HPDE6-E6E7 (cell line): Measurements from ENCODE around the gene RIMBP3C.
"Not testable (repeated sequence)": the region's sequence is repeated elsewhere in the genome, so short reads cannot be mapped to it uniquely, and the experiment has no call there.

Experiments used
- DNase-seq: peaks from one replicate; pipeline ENCODE4 v3.0.0; 2011; ENCODE audit warnings: missing footprints; ENCODE audit errors: extremely low spot score

RIMBP3C gene

DNA sequence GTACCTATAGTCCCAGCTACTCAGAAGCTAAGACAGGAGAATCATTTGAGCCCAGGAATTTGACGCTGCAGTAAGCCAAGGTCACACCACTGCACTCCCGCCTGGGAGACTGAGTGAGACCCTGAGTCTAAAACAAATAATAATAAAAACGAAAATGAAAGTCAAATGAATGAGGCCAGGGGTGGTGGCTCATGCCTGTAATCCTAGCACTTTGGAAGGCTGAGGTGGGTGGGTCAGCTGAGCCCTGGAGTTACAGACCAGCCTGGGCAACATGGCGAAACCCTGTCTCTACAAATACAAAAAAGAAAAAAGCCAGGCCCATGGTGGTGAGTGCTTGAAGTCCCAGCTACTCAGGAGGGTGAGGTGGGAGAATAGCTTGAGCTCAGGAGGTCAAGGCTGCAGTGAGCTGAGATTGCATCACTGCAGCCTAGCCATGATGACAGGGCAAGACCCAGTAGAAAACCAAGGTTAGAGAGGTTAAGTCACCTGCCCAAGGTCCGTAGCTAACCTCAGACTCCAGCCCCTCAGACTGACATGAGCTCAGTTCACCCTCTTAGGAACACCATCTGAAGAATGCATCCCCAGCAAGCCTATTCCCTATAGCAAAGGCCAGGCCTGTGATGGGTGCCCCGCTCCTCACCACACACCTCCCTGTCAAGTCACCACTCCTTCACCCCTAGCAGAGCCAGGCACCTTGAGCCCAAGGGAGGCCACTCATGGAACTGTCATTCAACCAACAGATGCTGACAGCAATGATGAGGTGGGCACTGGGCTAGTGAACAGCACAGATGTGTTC lies 24.4 kb downstream of the RIMBP3C start:
- not testable (repeated sequence) for DNase-seq

DNA sequence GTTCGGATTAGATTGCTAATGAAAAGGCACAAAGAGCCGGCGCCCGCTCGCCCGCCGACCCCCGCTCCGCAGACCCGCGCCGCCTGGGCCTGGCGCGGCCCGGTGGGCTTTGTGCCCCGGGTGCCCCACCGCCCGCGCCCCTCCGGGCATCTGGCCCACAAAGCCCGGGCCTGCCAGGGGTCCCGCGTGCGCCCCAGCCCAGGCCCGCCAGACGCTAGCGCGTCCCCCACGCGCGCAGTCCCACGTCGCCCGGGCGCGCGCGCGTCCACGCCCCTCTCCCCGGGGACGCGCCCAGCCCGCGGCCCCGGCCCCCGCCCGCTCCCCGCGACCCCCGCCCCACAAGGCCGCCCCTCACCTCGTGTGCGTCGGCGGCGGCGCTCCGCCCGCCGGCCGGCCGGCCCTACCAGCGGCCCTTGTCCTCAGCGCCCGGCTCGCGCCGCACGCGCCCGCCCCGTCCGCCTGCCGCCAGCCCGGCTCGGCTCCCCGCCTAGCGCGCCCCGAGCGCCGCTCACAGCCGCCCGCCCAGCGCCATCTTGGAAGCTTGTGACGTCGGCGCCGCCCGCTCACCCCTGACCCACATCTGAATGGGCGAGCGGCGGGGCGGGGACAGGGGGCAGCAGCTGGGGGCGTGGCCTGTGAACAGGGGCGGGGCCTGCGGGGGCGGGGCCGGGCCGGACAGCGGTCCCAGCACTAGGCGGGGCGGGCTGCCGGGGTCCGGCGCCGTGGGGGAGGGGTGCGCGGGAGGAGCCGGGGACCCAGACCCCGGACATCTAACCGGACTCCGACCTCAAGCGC lies 34.1 kb downstream of the RIMBP3C start:
- DNase-seq = not testable (repeated sequence)

DNA sequence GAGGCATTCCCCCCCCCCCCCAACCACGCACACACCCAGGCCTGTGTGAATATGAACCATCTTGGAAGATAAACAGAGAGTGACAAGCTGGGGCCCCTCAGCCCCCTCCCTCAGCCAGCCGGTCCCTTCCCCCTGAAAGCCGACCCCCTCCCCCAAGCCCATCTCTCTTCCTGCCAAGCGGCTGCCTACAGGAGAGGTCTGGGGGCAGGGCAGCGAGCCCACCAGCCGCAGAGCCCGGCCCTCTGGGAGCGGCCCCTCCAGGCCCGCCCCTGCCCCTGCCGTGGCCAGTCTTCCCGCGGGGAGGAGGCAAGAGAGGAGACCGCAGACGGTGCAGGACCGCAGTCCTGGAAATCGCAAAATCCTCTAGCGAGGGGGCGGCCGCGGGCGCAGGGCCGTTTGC lies 34.7 kb downstream of the RIMBP3C start:
- not testable (repeated sequence) for DNase-seq

DNA sequence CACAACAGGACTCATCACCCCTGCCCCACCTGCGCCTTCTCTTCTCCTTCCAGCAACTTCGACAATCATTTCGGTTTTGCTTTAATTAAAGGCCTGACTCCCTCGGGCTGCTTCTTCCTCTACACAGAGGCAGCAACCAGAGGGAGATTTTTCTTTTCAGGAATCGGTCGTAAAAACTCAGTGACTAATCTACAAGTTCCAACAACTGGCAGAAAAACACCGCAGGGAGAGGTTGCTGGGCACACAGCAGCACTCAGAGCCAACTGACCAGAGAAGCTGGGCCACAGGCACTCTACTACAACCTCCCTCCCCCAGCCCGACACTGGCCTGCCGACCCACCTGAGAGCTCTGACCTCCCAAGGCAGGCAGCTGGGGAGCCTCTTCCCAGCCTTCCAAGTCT lies 36.0 kb downstream of the RIMBP3C start:
- not testable (repeated sequence) for DNase-seq

DNA sequence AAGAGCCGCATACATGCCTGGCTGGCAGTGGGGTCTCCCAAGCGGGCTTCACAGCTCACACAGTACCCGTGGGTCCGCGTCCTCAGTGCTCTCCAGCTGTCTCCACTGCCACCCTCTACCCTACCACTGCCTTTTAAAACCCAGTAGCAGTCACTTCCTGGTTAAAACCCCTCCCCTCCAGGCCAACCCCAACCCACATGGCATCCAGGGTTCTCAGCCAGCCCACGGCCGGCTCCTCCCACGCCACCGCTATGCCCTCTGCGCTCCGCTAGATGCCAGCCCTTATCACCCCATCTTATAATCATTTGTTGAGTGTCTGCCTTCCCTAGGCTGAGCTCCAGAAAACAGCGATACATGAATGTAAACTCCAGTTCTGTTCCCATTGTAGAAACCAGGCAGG lies 37.1 kb downstream of the RIMBP3C start:
- not testable (repeated sequence) for DNase-seq

DNA sequence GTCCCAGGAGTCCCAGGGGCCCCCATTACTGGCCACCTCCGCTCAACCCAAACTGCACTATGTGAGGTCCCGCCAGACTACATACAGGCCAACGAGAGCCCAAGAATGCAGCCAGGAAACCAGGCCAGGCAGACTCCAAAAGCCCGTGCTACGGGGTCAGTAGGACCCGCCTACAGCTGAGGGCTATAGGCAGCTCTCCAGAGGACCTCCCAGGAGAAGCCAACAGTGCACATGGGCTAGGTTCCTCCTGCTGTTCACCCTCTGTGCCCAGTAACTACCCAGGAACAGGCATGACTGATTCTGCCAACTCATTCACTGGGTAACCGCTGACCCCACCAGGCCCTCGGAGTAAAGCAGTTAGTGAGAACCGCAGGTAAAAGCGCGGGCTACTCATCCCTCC lies 39.2 kb downstream of the RIMBP3C start:
- not testable (repeated sequence) for DNase-seq

DNA sequence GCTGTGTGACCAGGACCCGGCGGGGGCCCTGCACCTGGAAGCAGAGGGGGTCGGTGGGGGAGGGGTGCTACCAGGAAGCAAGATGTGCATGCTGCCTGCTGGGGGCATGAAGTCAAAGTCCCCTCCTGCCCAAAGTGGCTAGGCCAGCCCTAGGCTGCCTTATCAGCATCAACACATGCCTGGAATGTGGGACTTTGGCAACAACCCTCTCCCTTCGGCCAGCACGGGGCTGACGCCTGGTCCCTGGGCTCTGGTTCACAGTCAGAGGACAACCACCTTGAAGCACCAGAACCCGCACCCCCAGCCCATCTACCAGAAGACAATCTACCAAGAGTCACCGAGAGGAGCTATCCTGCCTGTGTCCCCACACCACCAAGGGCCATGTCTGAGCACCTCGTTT lies 40.9 kb downstream of the RIMBP3C start:
- not testable (repeated sequence) for DNase-seq

DNA sequence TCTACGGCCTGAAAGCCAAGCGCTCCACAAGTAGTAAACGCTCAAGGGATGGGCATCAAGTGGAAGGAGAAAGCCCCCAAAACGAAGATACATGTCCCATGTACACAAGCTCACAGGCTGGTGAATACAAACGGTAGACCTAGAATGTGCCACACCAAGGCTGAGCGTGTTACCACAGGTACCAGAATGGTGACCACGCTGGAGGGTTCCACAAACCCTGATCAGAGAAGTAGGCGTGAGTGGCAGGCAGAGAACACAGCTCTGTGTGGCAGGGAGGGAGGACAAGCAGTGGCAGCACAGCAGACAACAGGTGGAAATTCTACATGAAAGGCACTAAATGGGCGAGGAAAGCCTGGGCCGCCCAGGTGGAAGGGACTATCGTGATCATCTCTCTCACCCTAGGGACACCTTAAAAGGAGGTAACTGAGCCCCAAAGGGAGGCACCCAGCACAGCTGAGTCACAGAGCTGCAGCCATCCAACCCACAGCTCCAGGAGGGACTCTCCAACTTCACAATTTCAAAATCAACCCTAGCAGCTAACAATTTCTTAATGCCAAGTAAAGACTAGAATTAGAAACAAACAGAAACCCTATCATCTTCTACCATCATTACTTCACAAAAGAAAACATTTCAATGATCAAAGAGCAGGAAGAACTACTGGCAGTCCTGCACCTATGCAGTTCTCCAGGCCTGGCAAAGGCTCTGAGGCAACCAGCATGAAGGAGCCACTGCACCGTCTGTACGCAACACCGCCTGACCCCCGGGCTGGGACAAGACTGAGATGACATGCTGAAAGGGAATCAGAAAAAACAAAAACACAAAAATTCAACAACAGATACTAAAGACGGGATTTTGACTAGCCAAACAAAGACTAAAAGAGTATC lies 51.4 kb downstream of the RIMBP3C start:
- DNase-seq = not testable (repeated sequence)

DNA sequence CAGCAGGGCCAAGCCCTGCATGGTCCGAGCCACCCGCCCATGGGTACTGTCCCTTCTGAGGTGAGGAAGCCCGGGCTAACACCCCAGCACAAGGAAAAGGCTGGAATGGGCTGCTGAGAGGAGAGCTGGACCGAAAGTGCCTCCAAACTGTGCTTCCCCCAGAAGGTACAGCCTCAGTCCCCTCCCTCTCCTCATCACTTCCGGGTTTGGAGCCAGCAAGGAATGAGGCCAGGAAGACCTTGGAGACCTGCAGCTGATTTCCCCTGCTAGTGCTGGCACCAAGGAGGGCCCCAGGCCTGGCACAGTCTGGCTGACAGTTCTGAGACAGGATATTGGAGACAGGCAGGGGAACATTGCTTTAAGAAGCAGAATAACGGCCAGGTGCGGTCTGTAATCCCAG lies 52.8 kb downstream of the RIMBP3C start:
- not testable (repeated sequence) for DNase-seq

DNA sequence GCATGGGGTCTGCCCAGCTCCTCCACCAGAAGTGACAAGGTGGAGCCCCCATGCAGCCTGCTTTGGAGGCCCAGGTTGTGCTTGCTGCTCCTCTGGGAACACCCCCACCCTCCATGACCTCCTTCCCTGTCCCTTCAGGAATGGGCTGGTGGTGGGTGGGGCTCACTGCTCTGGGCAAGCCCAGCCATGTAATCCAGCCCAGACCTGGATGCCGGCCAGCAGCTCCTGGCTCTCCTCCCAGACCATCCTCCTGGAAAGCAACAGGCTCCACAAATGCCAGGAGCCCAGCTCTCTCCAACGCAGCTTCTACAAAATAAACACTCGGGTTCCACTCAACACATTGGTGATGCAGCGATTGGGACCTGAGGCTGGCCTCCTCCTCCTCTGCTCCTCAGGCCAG lies 53.3 kb downstream of the RIMBP3C start:
- not testable (repeated sequence) for DNase-seq
